Urothelium cell line (cell line): ENCODE data around the gene CHST11.

Source experiments
- DNase-seq: peaks from one replicate; pipeline ENCODE4 v3.0.0; 2011; ENCODE audit warnings: low spot score, mixed read lengths
- FAIRE-seq: peaks from 2 replicates; lab custom pipeline; 2011; peaks lifted over from hg19 to GRCh38; lab: Jason Lieb, UNC

CHST11 gene

GRCh38 chr12:104662908-104663307 lies 206.2 kb downstream of the CHST11 start:
- FAIRE-seq, result no peak
- DNase-seq, result no peak

- no peak for FAIRE-seq
- no peak for DNase-seq
Measured at GRCh38 chr12:104664351-104664750, 207.6 kb downstream of the CHST11 start.

- DNase-seq (no peak), FAIRE-seq (no peak)
Measured at GRCh38 chr12:104665296-104665695, 208.5 kb downstream of the CHST11 start.

- DNase-seq, result no peak
- FAIRE-seq, result no peak
Measured at GRCh38 chr12:104667139-104667538, 210.4 kb downstream of the CHST11 start.

GRCh38 chr12:104668274-104668718 lies 211.5 kb downstream of the CHST11 start:
- FAIRE-seq, result no peak
- DNase-seq, result no peak

- FAIRE-seq, result no peak
- peak; percentile 20 for DNase-seq
Measured at GRCh38 chr12:104669089-104669721, 212.5 kb downstream of the CHST11 start.

GRCh38 chr12:104669851-104670337 lies 213.1 kb downstream of the CHST11 start:
- FAIRE-seq (no peak), DNase-seq (no peak)

- FAIRE-seq (peak; percentile 32), DNase-seq (no peak)
Measured at GRCh38 chr12:104670439-104671408, 214.0 kb downstream of the CHST11 start.

- FAIRE-seq (no peak), DNase-seq (peak; percentile 78)
Measured at GRCh38 chr12:104671409-104672095, 214.8 kb downstream of the CHST11 start.

GRCh38 chr12:104672096-104672445 lies 215.3 kb downstream of the CHST11 start:
- DNase-seq (no peak), FAIRE-seq (no peak)

- DNase-seq (peak; percentile 23), FAIRE-seq (no peak)
Measured at GRCh38 chr12:104672501-104673265, 215.9 kb downstream of the CHST11 start.

GRCh38 chr12:104673294-104673693 lies 216.5 kb downstream of the CHST11 start:
- no peak for DNase-seq
- no peak for FAIRE-seq

- DNase-seq (no peak), FAIRE-seq (no peak)
Measured at GRCh38 chr12:104673696-104674482, 217.1 kb downstream of the CHST11 start.

GRCh38 chr12:104676636-104677035 lies 219.9 kb downstream of the CHST11 start:
- DNase-seq (no peak), FAIRE-seq (no peak)

GRCh38 chr12:104677441-104678089 lies 220.8 kb downstream of the CHST11 start:
- no peak for FAIRE-seq
- DNase-seq, result no peak

GRCh38 chr12:104680070-104680469 lies 223.3 kb downstream of the CHST11 start:
- no peak for DNase-seq
- FAIRE-seq, result no peak

- FAIRE-seq (no peak), DNase-seq (no peak)
Measured at GRCh38 chr12:104680491-104680890, 223.7 kb downstream of the CHST11 start.

- FAIRE-seq (no peak), DNase-seq (no peak)
Measured at GRCh38 chr12:104681012-104681690, 224.4 kb downstream of the CHST11 start.
